ENCODE data around the gene C1QL2. TPM values are rescaled to one million over a fixed set of nuclear protein-coding genes. Genes with fewer than 3 reads are reported as not detected.

Gene C1QL2
- total RNA-seq, 1 experiment from 2014 or later: not detected

DNA sequence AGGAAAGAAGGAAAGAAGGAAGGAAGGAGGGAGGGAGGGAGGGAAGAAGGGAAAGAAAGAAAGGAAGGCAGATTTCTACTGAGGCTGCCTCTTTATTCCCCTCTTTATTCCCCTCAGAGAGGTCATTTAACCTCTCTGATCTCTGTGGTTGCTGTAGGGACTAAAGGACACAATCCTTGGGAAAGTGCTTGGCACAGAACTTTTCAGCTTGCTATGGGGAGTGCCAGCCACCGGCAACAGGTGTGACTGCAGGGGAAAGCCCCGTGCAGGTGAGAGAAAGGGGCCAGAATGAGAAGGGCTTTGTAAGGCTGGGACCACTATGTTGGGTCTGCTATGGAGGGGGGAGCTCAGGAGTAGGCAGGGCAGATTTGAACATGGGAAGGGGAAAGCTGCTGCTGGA, 37.3 kb upstream of the C1QL2 start:
- H2AFZ ChIP-seq (ENCODE audit: low read depth, low read length, poor library complexity, severe bottlenecking): no peak overlapping the region
- no peak overlapping the region for H3K27ac ChIP-seq (ENCODE audit: low read depth, low read length)
- peaks cover 48% of the 10 kb centered on the region; the same call in 1 of the 2 replicates for H3K27me3 ChIP-seq (ENCODE audit: insufficient read depth, low read length)
- ChIA-PET CTCF (no interaction called here), RAD21 (ENCODE audit: low non-redundant PET in 1 of 2, low total read pairs in 2 of 2, uncharacterized antibody in 2 of 2, unreplicated experiment in 2 of 2) (interaction anchor here in 1 of 2 experiments (1.3 kb wide), 1 partner anchor 57 kb away, joined by 3 read pairs; no protein-coding TSS in a partner anchor), POLR2A (no interaction called here)
- no peaks in the 10 kb centered on the region for H3K9me3 ChIP-seq (ENCODE audit: control insufficient read depth in 1 of 2, insufficient read depth in 1 of 2, low read depth in 1 of 2, low read length in 2 of 2)
- no TSS peak for BruUV-seq (replicated peaks)
- no peaks in the 10 kb centered on the region for H3K9me2 ChIP-seq (ENCODE audit: insufficient read depth)
- no peak for DNase-seq (ENCODE audit: low read depth, low spot score)
- ATAC-seq: no peak
- no peak overlapping the region for H3K9ac ChIP-seq (ENCODE audit: low read length)
- no peak overlapping the region for H3K4me3 ChIP-seq (replicated peaks in 1 of 2; ENCODE audit: low read depth in 1 of 2, low read length in 2 of 2)
- no peak overlapping the region for H3K4me2 ChIP-seq (ENCODE audit: low read length)
- no peak for TF ChIP-seq YY1 (IDR thresholded peaks at IDR 0.05; ENCODE audit: extremely low read depth, insufficient replicate concordance, low read depth, low read length)
- TF ChIP-seq JUND (IDR thresholded peaks at IDR 0.05): no peak
- TF ChIP-seq, protein P1, sequence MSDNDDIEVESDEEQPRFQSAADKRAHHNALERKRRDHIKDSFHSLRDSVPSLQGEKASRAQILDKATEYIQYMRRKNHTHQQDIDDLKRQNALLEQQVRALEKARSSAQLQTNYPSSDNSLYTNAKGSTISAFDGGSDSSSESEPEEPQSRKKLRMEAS (IDR thresholded peaks at IDR 0.05): no peak
- TF ChIP-seq POLR2A (IDR thresholded peaks at IDR 0.05; ENCODE audit: borderline replicate concordance, extremely low read depth, insufficient read depth, insufficient read length): no peak
- TF ChIP-seq TCF7L2 (IDR thresholded peaks at IDR 0.05; ENCODE audit: borderline replicate concordance, extremely low read depth, insufficient read depth, insufficient read length): no peak
- TF ChIP-seq EGR1 (IDR thresholded peaks at IDR 0.05; ENCODE audit: low read depth): no peak
- no peak for TF ChIP-seq ZFX (IDR thresholded peaks at IDR 0.05)
- TF ChIP-seq FOSL1 (IDR thresholded peaks at IDR 0.05; ENCODE audit: low read depth): no peak
- no peak for TF ChIP-seq ZBTB33 (IDR thresholded peaks at IDR 0.05; ENCODE audit: extremely low read depth, insufficient replicate concordance, low read length)
- no peak for TF ChIP-seq SRF (IDR thresholded peaks at IDR 0.05; ENCODE audit: low read depth)
- TF ChIP-seq POLR2AphosphoS5 (IDR thresholded peaks at IDR 0.05; ENCODE audit: low read depth, low read length): no peak
- TF ChIP-seq, protein P2, sequence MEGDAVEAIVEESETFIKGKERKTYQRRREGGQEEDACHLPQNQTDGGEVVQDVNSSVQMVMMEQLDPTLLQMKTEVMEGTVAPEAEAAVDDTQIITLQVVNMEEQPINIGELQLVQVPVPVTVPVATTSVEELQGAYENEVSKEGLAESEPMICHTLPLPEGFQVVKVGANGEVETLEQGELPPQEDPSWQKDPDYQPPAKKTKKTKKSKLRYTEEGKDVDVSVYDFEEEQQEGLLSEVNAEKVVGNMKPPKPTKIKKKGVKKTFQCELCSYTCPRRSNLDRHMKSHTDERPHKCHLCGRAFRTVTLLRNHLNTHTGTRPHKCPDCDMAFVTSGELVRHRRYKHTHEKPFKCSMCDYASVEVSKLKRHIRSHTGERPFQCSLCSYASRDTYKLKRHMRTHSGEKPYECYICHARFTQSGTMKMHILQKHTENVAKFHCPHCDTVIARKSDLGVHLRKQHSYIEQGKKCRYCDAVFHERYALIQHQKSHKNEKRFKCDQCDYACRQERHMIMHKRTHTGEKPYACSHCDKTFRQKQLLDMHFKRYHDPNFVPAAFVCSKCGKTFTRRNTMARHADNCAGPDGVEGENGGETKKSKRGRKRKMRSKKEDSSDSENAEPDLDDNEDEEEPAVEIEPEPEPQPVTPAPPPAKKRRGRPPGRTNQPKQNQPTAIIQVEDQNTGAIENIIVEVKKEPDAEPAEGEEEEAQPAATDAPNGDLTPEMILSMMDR (IDR thresholded peaks at IDR 0.05 in 2 of 3, conservative IDR thresholded peaks at IDR 0.05 in 1 of 3; ENCODE audit: borderline replicate concordance in 1 of 3, insufficient read depth in 1 of 3, low read depth in 2 of 3, low read length in 2 of 3): no peak
- TF ChIP-seq REST (IDR thresholded peaks at IDR 0.05; ENCODE audit: low read depth): no peak
- no peak for TF ChIP-seq EZH2phosphoT487 (IDR thresholded peaks at IDR 0.05; ENCODE audit: borderline replicate concordance)
- TF ChIP-seq SP1 (IDR thresholded peaks at IDR 0.05; ENCODE audit: low read depth): no peak
- no peak for TF ChIP-seq SIN3A (IDR thresholded peaks at IDR 0.05; ENCODE audit: low read depth)
- TF ChIP-seq, protein P3, sequence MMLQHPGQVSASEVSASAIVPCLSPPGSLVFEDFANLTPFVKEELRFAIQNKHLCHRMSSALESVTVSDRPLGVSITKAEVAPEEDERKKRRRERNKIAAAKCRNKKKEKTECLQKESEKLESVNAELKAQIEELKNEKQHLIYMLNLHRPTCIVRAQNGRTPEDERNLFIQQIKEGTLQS (IDR thresholded peaks at IDR 0.05): no peak
- TF ChIP-seq EZH2 (IDR thresholded peaks at IDR 0.05): no peak
- TF ChIP-seq CEBPB (IDR thresholded peaks at IDR 0.05; ENCODE audit: low read depth): no peak
- intact Hi-C loops (cut with micrococcal nuclease): no loop called here
- H3K36me3 ChIP-seq (ENCODE audit: control insufficient read depth in 1 of 2, insufficient read depth in 2 of 2, low read length in 2 of 2): no peaks in the 10 kb centered on the region
- no peaks in the 10 kb centered on the region for H3K4me1 ChIP-seq (ENCODE audit: control insufficient read depth in 1 of 2, insufficient read depth in 2 of 2, low read length in 2 of 2)
- no peaks in the 10 kb centered on the region for H4K20me1 ChIP-seq (ENCODE audit: insufficient read depth)
- no peaks in the 10 kb centered on the region for H3K79me2 ChIP-seq (ENCODE audit: insufficient read depth, low read length)
